Dendritic cell treated with granulocyte-macrophage colony-stimulating factor and Interleukin-4, amounts not matched to agents 40 ng/mL and 50 ng/mL, for 4 days (primary cell): ENCODE results near the gene TTC21B.
"Not testable (repeated sequence)": the region's sequence is repeated elsewhere in the genome, so short reads cannot be mapped to it uniquely, and the experiment has no call there.

Source experiments
- H3K27ac Mint-ChIP-seq: one replicate; pipeline ENCODE4 v1.8.0; 2022; ENCODE audit warnings: mild to moderate bottlenecking, mixed read lengths
- H3K27me3 Mint-ChIP-seq: one replicate; pipeline ENCODE4 v1.8.0; 2022; ENCODE audit warnings: mild to moderate bottlenecking, mixed read lengths
- H3K36me3 Mint-ChIP-seq: one replicate; pipeline ENCODE4 v1.8.0; 2022; ENCODE audit warnings: low read depth, mixed read lengths
- H3K4me1 Mint-ChIP-seq: one replicate; pipeline ENCODE4 v1.8.0; 2022; ENCODE audit warnings: low read depth, mixed read lengths
- H3K4me3 Mint-ChIP-seq: one replicate; pipeline ENCODE4 v1.8.0; 2022; ENCODE audit warnings: mild to moderate bottlenecking, moderate library complexity, mixed read lengths
- H3K9me3 Mint-ChIP-seq: one replicate; pipeline ENCODE4 v1.8.0; 2022; ENCODE audit warnings: mixed read lengths
- intact Hi-C: fragments of 100-400 bp; cut with micrococcal nuclease; formaldehyde crosslinking; loops from one replicate; pipeline ENCODE4 v1.15.0; 2022

TTC21B gene

DNA sequence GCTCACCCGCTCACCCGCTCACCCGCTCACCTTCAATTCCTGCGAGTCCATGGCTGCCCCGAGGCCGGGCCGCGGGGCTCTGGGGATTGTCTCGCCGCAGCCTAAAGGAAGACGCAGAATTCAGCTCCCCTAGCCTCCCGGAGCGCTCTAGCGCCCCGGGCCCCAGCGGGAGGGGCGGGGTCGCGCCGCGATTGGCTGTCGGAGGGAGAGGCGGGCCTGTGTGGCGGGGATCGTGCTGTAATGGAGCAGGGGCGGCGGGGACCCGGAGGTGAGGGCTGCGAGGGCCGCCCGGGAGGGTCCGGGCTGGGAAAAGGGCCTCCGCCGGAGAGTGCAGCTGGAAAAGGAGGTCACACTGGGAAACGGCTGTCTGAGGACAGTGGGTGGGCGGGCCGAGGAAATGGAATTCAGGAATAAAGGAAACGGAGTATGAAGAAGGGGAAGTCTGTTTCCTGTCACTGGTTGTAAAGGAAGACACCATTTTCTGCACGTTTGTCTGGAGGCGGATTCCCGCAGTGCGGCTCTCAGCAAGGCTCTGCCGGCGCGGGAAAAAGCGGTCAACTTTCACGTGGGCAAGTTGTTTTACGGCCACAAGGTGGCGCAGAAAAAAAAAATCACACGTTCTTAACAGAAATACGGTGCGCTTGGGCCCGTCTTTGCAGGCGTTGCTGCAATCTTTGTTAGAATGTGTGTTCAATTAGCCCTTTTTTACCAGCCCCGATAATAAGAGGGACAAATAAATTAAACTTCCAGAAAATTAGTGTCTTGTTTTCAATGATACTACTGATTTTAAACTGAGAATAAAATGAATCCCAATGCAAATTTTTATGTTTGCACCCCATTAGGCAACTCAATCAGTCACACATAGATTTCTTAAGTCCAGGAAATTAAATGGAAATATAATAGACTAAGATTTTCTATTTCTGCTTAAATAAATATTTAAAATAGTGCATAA is at the start of gene TTC21B:
TTC21B (minus strand) TSS at position 122 of the 952 bp plus-strand sequence; CDS start at position 51, 71 bp downstream.
- Mint-ChIP-seq H3K4me1 (peaks cover 10% of the 10 kb centered on the region), H3K9me3 (no peaks in the 10 kb centered on the region), H3K36me3 (no peaks in the 10 kb centered on the region), H3K4me3 (no peak within 1 kb of the TSS), H3K27ac (no peak within 1 kb of the TSS), H3K27me3 (no peaks in the 10 kb centered on the region)
- intact Hi-C loops: loop anchor here (1.0 to 10.0 kb wide), 3 partner anchors 162 to 461 kb away; partner anchors contain the start of genes GALNT3 and SCN1A

DNA sequence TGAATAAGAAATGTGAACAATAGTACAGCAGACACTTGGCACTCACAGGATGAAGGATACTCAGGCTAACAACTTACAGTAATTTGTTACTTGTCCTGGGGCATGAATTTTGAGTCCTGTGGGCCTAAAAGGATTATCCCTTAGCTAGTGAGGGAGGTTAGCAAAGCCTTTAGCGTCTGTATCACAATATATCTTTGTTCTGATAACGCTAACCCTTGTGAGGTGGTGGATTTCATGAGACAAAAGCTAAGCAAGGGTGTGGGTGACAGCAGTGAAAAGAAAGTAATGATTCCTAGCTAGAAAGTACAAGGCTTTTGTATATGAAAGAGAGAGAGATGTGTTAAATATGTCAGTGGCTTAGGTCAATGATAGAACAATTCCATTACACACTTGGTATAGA is 46.8 kb upstream of the TTC21B start:
- Mint-ChIP-seq H3K4me3 (no peak overlapping the region), H3K27me3 (no peaks in the 10 kb centered on the region), H3K9me3 (no peaks in the 10 kb centered on the region)

DNA sequence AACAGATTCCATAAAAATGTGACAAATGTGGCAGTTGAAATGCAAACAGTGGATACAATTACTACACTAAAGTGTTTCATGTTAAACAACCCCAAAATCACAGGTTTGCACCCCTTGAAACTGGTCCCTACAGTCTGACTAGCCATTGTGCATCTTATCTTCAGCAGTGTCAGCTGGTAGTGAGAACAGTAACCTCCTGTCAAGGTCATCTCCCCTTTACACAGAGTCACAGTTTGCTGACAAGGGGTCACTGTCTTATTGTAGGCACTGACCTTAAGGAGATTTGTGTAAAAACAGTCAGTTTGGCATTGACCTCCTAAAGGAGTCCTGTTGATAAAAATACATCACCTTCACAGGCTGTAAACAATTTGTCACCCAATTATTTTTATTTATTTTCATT is 37.3 kb upstream of the TTC21B start:
- Mint-ChIP-seq H3K4me3 (no peak overlapping the region), H3K9me3 (peaks cover 18% of the 10 kb centered on the region), H3K4me1 (no peaks in the 10 kb centered on the region), H3K27me3 (no peaks in the 10 kb centered on the region), H3K27ac (no peak overlapping the region), H3K36me3 (no peaks in the 10 kb centered on the region)
- intact Hi-C loops: no loop called here

More for the DNA sequence above, 46.8 kb upstream of the TTC21B start:
- no peaks in the 10 kb centered on the region for H3K36me3 Mint-ChIP-seq
- H3K27ac Mint-ChIP-seq: no peak overlapping the region
- H3K4me1 Mint-ChIP-seq: no peaks in the 10 kb centered on the region
- intact Hi-C loops: no loop called here

DNA sequence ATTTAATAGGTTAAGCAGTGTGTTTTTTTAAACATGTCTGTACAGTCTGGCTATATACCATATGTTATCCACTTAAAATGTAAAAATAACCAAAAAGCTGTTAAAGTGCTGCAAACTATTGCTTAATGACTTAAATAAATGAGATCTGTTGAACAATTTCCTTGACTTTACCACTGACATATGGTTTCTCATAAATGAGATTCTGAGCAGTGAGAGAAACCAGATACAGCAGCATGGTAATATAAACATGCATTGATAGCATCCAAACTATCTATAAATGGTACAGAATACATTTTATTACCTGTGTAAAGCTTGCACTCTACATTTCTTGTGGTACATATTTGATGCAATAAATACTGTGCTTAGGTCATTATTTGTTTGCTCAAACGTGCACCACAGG is 36.3 kb upstream of the TTC21B start:
- intact Hi-C loops: no loop called here
- Mint-ChIP-seq H3K4me1 (no peaks in the 10 kb centered on the region), H3K4me3 (no peak overlapping the region), H3K27me3 (no peaks in the 10 kb centered on the region), H3K9me3 (peaks cover 18% of the 10 kb centered on the region), H3K36me3 (no peaks in the 10 kb centered on the region), H3K27ac (no peak overlapping the region)

DNA sequence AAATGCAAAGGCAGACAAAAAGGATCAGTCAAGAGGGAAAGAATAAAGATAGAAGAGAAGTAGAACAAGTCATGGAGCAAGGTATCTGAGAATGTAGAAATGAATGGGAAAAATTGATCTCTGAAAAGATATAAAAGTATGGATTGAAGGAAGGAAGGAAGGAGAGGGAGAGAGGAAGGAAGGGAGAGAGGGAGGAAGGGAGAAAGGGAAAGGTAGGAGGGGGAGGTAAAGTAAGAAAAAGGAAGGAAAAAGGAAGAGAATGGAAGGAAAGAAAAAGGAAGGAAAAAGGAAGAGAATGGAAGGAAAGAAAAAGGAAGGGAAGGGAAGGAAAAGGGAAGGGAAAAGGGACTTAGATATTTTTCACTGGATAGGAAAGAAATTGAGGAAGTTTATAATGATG is 31.5 kb upstream of the TTC21B start:
- no peak overlapping the region for H3K27ac Mint-ChIP-seq
- peaks cover 8% of the 10 kb centered on the region for H3K9me3 Mint-ChIP-seq
- H3K27me3 Mint-ChIP-seq: no peaks in the 10 kb centered on the region
- no peaks in the 10 kb centered on the region for H3K36me3 Mint-ChIP-seq
- no peak overlapping the region for H3K4me3 Mint-ChIP-seq
- no peaks in the 10 kb centered on the region for H3K4me1 Mint-ChIP-seq
- intact Hi-C loops: no loop called here

DNA sequence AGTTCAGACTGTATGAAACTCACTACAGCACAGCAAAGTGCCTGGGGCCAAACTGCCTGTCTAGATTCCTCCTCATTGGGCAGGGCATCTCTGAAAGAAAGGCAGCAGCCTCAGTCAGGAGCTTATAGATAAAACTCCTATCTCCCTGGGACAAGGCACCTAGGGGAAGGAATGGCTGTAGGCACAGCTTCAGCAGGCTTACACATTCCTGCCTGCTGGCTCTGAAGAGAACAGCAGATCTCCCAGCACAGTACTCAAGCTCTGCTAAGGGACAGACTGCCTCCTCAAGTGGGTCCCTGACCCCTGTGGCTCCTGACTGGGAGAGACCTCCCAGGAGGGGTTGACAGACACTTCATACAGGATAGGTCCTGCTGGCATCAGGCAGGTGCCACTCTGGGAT is 18.6 kb upstream of the TTC21B start:
- H3K4me3 Mint-ChIP-seq, H3K9me3 Mint-ChIP-seq, H3K27me3 Mint-ChIP-seq, H3K4me1 Mint-ChIP-seq, H3K27ac Mint-ChIP-seq, H3K36me3 Mint-ChIP-seq, intact Hi-C loops: not testable (repeated sequence)

DNA sequence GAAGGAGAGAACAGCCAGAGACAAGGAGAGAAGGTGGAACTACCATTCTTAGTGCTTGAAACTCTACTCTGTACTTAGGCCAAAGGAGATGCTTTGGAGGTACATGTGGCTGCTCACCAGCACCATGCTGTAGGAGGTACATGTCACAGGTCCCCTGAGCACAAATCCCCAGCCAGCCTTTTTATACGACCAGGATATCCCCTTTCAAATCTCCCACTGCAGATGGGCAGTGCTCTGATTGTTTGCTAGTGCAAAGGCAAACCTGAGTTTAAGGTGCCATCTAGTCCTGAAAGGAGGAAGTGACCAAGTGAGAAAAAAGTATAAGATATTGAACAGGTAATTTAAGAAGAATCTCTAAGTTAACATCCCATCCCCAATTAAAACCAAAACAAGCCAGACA is 17.1 kb upstream of the TTC21B start:
- no peaks in the 10 kb centered on the region for H3K9me3 Mint-ChIP-seq
- intact Hi-C loops: no loop called here
- no peaks in the 10 kb centered on the region for H3K27me3 Mint-ChIP-seq
- no peak overlapping the region for H3K4me3 Mint-ChIP-seq
- no peaks in the 10 kb centered on the region for H3K4me1 Mint-ChIP-seq
- no peak overlapping the region for H3K27ac Mint-ChIP-seq
- no peaks in the 10 kb centered on the region for H3K36me3 Mint-ChIP-seq

DNA sequence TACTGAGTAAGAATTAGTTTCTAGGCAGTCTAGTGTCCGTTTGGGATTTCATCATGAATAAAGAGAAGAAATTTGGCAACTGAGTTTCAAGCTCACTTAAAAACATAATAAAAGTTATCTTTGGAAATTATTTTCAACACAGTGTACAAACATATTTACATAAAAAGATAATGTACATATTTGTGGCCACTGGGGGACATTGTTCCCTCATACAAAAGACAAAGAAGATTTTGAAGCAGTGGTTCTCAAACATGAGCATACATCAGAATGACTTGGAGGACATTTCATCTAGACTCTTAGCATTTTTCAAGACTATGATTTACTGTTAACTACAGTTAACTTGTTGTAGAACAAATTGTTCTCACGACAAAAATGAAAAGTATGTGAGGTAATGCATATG is 15.7 kb upstream of the TTC21B start:
- Mint-ChIP-seq H3K4me3 (no peak overlapping the region), H3K36me3 (no peaks in the 10 kb centered on the region), H3K9me3 (no peaks in the 10 kb centered on the region), H3K4me1 (no peaks in the 10 kb centered on the region), H3K27ac (no peak overlapping the region), H3K27me3 (no peaks in the 10 kb centered on the region)
- intact Hi-C loops: no loop called here

DNA sequence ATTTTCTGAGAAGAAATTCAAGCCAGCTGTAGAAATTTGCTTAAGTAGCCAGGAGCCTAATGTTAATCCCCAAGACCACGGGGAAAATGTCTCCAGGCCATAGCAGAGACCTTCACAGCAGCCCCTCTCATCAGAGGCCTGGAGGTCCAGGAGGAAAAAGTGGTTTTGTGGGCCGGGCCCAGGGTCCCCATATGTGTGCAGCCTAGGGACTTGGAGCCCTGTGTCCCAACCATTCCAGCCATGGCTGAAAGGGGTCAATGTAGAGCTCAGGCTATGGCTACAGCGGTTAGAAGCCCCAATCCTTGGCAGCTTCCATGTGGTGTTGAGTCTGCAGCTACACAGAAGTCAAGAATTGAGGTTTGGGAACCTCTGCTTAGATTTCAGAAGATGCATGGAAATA is 14.2 kb upstream of the TTC21B start:
- no peak overlapping the region for H3K27ac Mint-ChIP-seq
- no peaks in the 10 kb centered on the region for H3K36me3 Mint-ChIP-seq
- no peaks in the 10 kb centered on the region for H3K27me3 Mint-ChIP-seq

DNA sequence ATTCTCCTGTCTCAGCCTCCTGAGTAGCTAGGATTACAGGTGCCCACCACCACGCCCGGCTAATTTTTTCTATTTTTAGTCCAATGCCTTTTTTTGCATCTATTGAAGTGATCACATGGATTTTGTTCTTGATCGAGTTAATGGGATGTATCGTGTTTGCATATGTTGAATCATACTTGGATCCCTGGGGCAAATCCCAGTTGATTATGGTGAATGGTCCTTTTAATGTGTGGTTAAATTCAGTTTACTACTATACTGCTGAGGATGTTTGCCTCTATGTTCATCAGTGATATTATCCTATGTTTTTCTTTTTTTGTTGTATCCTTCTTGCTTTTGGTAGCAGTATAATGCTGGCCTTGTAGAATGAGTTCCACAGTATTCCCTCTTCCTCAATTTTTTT is 8.2 kb upstream of the TTC21B start:
- Mint-ChIP-seq H3K36me3 (no peaks in the 10 kb centered on the region), H3K27ac (no peak overlapping the region), H3K27me3 (no peaks in the 10 kb centered on the region), H3K4me3 (no peak overlapping the region), H3K4me1 (no peaks in the 10 kb centered on the region), H3K9me3 (no peaks in the 10 kb centered on the region)
- intact Hi-C loops: no loop called here

More for the DNA sequence above, 14.2 kb upstream of the TTC21B start:
- H3K4me1 Mint-ChIP-seq: no peaks in the 10 kb centered on the region
- intact Hi-C loops: no loop called here
- no peaks in the 10 kb centered on the region for H3K9me3 Mint-ChIP-seq
- H3K4me3 Mint-ChIP-seq: no peak overlapping the region

DNA sequence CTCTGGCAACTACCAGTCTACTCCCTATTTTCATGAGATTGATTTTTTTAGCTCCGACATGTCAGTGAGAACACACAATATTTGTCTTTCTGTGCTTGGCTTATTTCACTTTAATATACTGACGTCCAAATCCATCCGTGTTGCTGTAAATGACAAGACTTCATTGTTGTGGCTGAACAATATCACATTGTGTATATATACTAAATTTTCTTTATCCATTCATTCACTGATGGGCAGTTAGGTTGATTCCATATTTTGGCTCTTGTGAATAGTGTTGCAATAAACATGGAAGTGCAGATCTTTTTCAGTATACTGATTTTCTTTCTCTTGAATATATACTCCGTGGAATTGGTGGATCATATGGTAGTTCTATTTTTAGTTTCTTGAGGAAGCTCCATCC is 5.8 kb upstream of the TTC21B start:
- no peaks in the 10 kb centered on the region for H3K9me3 Mint-ChIP-seq
- H3K27me3 Mint-ChIP-seq: no peaks in the 10 kb centered on the region
- no peak overlapping the region for H3K4me3 Mint-ChIP-seq
- intact Hi-C loops: loop anchor here (10.0 kb wide), 1 partner anchor 455 kb away; no protein-coding TSS in a partner anchor
- H3K36me3 Mint-ChIP-seq: no peaks in the 10 kb centered on the region
- H3K27ac Mint-ChIP-seq: no peak overlapping the region
- H3K4me1 Mint-ChIP-seq: peaks cover 7% of the 10 kb centered on the region

DNA sequence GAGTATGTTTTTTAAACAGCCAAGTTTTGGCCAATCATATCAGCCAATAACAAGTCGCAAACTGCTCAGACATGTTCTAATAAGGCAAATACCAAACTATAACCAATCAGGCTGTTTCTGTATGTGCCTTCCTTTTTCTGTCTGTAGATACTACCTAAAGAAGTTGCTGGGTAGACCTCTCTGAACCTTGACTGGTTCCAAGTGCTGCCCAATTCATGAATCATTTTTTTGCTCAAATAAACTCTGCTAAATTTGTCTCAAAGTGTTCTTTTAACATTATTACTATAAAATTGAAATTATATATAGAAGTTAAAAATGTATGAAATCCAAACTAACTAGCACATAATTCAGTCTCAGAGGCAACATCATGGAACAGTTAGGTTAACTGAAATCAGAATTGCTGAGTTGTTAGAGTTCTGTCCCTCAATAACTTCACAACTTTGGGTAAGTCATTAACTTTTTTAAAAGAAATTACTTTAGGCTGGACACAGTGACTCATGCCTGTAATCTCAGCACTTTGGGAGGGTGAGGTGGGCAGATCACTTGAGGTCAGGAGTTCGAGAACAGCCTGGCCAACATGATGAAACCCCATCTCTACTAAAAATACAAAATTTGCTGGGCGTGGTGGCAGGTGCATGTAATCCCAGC is 4.9 kb upstream of the TTC21B start:
- Mint-ChIP-seq H3K4me1 (peaks cover 10% of the 10 kb centered on the region), H3K27me3 (no peaks in the 10 kb centered on the region), H3K4me3 (no peak overlapping the region), H3K9me3 (no peaks in the 10 kb centered on the region), H3K27ac (no peak overlapping the region), H3K36me3 (no peaks in the 10 kb centered on the region)
- intact Hi-C loops: loop anchor here (10.0 kb wide), 1 partner anchor 456 kb away; no protein-coding TSS in a partner anchor

DNA sequence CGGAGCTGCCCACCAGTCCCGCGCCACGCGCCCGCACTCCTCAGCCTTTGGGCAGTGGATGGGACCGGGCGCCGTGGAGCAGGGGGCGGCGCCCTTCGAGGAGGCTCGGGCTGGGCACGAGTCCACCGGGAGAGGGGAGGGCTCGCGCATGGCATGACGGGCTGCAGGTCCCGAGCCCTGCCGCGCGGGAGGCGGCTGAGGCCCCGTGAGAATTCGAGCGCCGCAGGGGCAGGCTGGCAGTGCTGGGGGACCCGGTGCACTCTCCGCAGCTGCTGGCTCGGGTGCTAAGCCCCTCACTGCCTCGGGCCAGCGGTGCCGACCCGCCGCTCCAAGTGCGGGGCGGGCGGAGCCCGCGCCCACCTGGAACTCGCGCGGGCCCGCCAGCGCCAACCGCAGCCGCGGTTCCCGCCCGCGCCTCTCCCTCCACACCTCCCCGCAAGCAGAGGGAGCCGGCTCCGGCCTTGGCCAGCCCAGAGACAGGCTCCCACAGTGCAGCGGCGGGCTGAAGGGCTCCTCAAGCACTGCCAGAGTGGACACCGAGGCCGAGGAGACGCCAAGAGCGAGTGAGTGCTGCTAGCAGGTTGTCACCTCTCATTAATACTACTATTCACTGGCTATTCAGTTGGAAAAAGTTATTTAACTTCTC is 3.6 kb upstream of the TTC21B start:
- H3K27ac Mint-ChIP-seq: no peak overlapping the region
- H3K4me1 Mint-ChIP-seq: peaks cover 10% of the 10 kb centered on the region
- no peaks in the 10 kb centered on the region for H3K27me3 Mint-ChIP-seq
- H3K4me3 Mint-ChIP-seq: no peak overlapping the region
- intact Hi-C loops: loop anchor here (10.0 kb wide), 1 partner anchor 458 kb away; no protein-coding TSS in a partner anchor
- H3K9me3 Mint-ChIP-seq: no peaks in the 10 kb centered on the region
- H3K36me3 Mint-ChIP-seq: no peaks in the 10 kb centered on the region

DNA sequence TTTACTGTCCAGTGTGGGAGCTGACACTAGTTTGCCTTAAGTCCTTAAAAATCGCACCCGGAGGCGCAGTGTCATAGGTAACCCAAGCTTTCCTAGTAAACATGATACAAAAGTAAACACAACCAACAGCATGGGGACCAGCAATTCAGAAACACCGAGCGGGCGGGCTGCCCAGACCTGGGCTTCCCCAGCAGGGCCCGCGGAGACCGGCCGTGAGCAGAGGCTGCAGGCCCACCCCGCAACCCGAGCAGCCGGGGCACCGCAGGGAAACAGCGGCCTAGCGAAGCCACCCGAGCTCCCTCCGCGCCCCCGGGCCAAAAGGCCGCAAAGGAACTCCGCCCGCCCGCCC is 296 bp downstream of the TTC21B start:
- no peaks in the 10 kb centered on the region for H3K9me3 Mint-ChIP-seq
- peaks cover 10% of the 10 kb centered on the region for H3K4me1 Mint-ChIP-seq
- H3K27ac Mint-ChIP-seq: no peak overlapping the region
- no peak overlapping the region for H3K4me3 Mint-ChIP-seq
- intact Hi-C loops: loop anchor here (1.0 to 10.0 kb wide), 3 partner anchors 161 to 462 kb away; partner anchors contain the start of genes GALNT3 and SCN1A
- no peaks in the 10 kb centered on the region for H3K36me3 Mint-ChIP-seq
- H3K27me3 Mint-ChIP-seq: no peaks in the 10 kb centered on the region
